ELR (cell line): Measurements from ENCODE around the gene ELFN1.
"Not testable (repeated sequence)": the region's sequence is repeated elsewhere in the genome, so short reads cannot be mapped to it uniquely, and the experiment has no call there.

Experiments used
- DNase-seq: peaks from one replicate; pipeline ENCODE4 v3.0.0-alpha.2; 2015; ENCODE audit warnings: low read depth

Gene ELFN1

GRCh38 chr7:1757601-1758000, 87.5 kb downstream of the ELFN1 start:
- no peak for DNase-seq

GRCh38 chr7:1758028-1758858, 88.2 kb downstream of the ELFN1 start:
- DNase-seq = peak; percentile 44

- DNase-seq = no peak
Observed at GRCh38 chr7:1758859-1759521, 88.9 kb downstream of the ELFN1 start.

GRCh38 chr7:1761097-1761496, 91.0 kb downstream of the ELFN1 start:
- DNase-seq = no peak

- DNase-seq = no peak
Observed at GRCh38 chr7:1761774-1762173, 91.7 kb downstream of the ELFN1 start.

GRCh38 chr7:1762238-1762945, 92.3 kb downstream of the ELFN1 start:
- no peak for DNase-seq

GRCh38 chr7:1763033-1763432, 93.0 kb downstream of the ELFN1 start:
- no peak for DNase-seq

GRCh38 chr7:1763911-1764310, 93.8 kb downstream of the ELFN1 start:
- not testable (repeated sequence) for DNase-seq

- DNase-seq = no peak
Observed at GRCh38 chr7:1765336-1765735, 95.3 kb downstream of the ELFN1 start.

GRCh38 chr7:1767524-1767923, 97.4 kb downstream of the ELFN1 start:
- DNase-seq = no peak

- DNase-seq = peak; percentile 24
Observed at GRCh38 chr7:1768832-1769231, 98.8 kb downstream of the ELFN1 start.

GRCh38 chr7:1769286-1770200, 99.5 kb downstream of the ELFN1 start:
- no peak for DNase-seq

- DNase-seq = no peak
Observed at GRCh38 chr7:1770331-1770730, 100.3 kb downstream of the ELFN1 start.

GRCh38 chr7:1775389-1775788, 105.3 kb downstream of the ELFN1 start:
- no peak for DNase-seq

GRCh38 chr7:1777122-1777521, 107.0 kb downstream of the ELFN1 start:
- DNase-seq = no peak

- DNase-seq = no peak
Observed at GRCh38 chr7:1779445-1779844, 109.4 kb downstream of the ELFN1 start.

- no peak for DNase-seq
Observed at GRCh38 chr7:1781369-1781768, 111.3 kb downstream of the ELFN1 start.

GRCh38 chr7:1785839-1786238, 115.8 kb downstream of the ELFN1 start:
- no peak for DNase-seq

- DNase-seq = no peak
Observed at GRCh38 chr7:1787241-1787640, 117.2 kb downstream of the ELFN1 start.

GRCh38 chr7:1787681-1788235, 117.7 kb downstream of the ELFN1 start:
- no peak for DNase-seq

GRCh38 chr7:1794888-1795542, 124.9 kb downstream of the ELFN1 start:
- DNase-seq = peak; percentile 47
